ENCODE measurements around the gene RABEP1.
"Not testable (repeated sequence)": the region's sequence is repeated elsewhere in the genome, so short reads cannot be mapped to it uniquely, and the experiment has no call there.

Gene RABEP1

GRCh38 chr17:5281814-5282641 lies at the start of gene RABEP1:
Gene RABEP1 (plus strand): TSS chr17:5282284. CDS start chr17:5282487, 203 bp downstream.
- peak; percentile 81 for DNase-seq (ENCODE audit: low spot score)

- not testable (repeated sequence) for DNase-seq (ENCODE audit: low spot score)
These were observed 48.6 kb upstream of the RABEP1 start for GRCh38 chr17:5233492-5233891.

- peak; percentile 26 for DNase-seq (ENCODE audit: low spot score)
These were observed 47.2 kb upstream of the RABEP1 start, which contains the start of gene SCIMP for GRCh38 chr17:5234645-5235576. Gene SCIMP (minus strand): TSS chr17:5234860. CDS start chr17:5234755, 105 bp downstream.

GRCh38 chr17:5236938-5237540 lies 45.0 kb upstream of the RABEP1 start:
- no peak for DNase-seq (ENCODE audit: low spot score)

DNA sequence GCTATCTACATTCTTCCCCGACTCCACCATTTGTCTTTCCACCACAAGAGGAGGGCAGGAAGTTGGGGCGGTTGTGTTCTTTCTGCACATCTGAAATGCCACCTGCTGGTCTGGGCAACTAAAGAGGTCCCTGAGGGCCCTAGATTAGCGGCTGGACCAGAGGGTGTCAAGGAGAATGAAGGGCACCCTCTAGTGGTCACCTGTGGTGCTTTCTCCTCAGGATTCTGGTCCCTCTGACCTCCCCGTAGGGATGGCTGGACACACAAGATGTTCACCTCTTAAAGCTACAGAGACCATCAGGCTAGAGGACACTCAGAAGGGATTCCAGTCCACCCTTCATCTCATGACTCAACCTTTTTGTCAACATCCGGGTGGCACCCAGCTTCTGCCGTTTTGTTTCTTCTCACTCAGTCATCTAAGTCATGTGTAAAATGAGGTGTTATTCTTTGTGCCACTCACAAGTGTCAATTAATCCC lies 44.5 kb upstream of the RABEP1 start:
- DNase-seq (ENCODE audit: low spot score), result peak; percentile 84

- peak; percentile 41 for DNase-seq (ENCODE audit: low spot score)
These were observed 43.8 kb upstream of the RABEP1 start for GRCh38 chr17:5238333-5238732.

- DNase-seq (ENCODE audit: low spot score), result not testable (repeated sequence)
These were observed 42.3 kb upstream of the RABEP1 start for GRCh38 chr17:5239769-5240168.

DNA sequence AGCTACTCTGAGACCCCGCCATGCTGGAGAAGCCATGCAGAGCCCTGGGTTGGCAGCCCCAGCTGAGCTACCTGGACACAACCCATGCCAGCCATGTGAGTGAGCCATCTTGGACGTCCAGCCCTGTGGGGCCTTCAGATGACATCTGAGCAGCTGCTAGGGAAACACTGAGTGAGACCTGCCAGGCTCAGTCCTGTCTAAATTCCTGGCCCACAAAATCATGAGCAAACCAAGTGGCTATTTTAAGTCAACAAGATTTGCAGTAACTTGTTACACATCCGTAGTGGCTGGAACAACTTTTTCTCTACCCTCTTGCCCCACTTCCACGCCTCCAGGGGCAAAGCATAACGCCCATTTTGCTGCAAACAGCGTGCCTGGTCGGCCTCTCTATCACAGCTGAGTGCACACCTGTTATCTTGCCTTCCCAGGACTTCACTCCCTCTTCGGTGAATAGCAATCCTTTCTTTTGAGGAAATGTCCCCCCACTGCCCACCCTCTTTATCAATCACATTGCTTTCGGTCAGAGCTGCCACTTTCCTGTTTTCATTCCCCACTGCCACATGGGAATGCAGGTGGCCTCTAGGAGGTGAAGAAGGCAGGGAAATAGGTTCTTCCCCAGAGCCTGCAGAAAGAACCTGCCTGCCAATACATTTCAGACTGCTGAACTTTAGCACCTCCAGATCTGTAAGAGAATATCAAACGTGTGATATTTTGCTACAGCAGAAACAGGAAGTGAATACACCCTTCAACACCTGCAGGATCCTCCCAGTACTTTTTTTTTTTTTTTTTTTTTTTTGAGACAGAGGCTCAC lies 40.0 kb upstream of the RABEP1 start:
- peak; percentile 65 for DNase-seq (ENCODE audit: low spot score)

DNA sequence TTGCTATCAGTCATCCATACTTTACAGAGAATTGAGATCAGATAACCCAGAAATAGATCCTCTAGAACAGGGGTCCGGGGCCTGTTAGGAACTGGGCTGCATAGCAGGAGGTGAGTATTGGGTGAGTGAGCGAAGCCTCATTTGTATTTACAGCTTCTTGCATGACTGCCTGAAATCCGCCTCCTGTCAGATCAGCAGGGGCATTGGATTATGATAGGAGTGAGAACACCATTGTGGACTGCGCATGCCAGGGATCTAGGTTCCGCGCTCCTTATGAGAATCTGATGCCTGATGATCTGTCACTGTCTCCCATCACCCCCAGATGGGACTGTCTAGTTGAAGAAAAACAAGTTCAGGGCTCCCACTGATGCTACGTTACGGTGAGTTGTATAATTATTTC lies 34.5 kb upstream of the RABEP1 start:
- DNase-seq (ENCODE audit: low spot score), result no peak

DNA sequence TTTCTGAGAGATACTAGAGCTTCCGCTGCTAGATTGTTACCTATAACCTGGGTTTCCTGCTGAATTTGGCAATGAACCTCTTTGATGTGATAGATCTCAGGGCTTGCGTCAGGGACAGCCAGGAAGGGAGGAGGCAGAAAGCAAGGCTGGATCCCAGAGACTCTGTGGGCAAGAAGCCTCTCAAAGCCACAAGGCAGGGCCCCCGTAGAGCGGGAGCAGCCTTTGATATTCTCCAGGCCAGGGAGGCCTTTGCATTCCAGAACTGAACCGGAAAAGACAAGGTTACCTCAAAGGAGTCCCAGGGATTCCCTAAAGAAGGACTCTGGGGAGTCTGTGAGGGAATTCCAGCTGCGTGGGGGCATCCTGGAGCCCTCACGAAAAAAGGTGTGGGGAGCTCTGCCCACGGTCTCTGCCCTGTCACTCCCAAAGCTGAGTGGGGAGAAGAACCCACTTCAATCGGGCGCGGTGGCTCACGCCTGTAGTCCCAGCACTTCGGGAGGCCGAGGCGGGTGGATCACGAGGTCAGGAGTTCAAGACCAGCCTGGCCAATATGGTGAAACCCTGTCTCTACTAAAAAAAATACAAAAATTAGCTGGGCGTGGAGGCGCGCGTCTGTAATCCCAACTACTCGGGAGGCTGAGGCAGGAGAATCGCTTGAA lies 33.1 kb upstream of the RABEP1 start:
- no peak for DNase-seq (ENCODE audit: low spot score)

DNA sequence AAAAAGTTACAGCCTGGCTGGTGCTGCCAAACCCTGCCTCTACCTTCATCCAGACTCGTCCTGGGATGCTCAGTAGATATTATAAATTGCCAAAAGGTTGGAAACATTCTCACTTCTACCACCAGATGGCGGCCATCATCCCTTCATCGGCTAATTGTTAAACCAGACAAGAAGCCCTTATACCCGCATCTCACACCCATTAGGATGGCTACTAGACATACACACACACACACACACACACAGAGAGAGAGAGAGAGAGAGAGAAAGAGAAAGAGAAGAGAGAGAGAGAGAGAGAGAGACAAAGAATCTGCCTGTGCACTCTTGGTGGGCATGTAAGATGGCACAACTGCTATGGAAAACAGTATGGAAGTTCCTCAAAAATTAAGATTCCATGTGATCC lies 32.5 kb upstream of the RABEP1 start:
- peak; percentile 80 for DNase-seq (ENCODE audit: low spot score)

- DNase-seq (ENCODE audit: low spot score), result no peak
These were observed 27.7 kb upstream of the RABEP1 start for GRCh38 chr17:5254414-5254813.

- DNase-seq (ENCODE audit: low spot score), result no peak
These were observed 27.1 kb upstream of the RABEP1 start for GRCh38 chr17:5254903-5255521.

DNA sequence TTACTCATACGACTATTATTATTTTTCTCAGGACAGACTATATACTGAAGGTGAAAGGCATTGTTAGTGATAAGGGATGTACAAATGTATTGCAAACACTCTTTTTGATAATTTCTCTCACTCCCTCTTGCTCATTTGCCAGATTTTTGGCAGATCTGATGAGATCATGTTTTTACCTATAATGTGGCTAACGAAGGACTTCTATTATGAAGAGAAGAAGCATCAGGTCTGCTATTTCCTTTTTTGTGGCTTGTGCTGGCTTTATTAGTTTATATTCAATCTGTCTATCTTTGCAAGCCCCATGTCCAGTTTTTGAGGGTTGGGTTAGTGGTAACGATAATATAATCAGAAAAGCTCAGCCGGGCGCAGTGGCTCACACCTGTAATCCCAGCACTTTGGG lies 25.0 kb upstream of the RABEP1 start:
- no peak for DNase-seq (ENCODE audit: low spot score)

DNA sequence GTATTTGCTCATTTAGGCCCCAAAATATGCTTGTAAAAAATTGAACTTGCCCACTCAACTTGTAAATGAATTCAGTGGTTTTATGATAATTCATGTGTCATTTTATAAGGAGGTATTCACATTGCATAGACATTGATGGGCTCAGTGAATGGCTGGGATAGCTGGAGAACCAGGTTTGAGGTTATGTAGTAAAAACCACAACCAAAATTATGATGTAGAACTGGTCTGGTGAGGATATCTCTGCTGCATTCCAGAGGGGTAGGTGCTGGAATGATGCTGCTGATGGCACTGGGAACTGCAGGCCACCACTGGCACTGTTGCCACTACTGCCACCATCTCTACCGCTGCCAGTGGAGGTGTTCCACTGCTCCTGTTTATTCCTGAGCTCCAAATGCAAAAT lies 21.5 kb upstream of the RABEP1 start:
- no peak for DNase-seq (ENCODE audit: low spot score)

DNA sequence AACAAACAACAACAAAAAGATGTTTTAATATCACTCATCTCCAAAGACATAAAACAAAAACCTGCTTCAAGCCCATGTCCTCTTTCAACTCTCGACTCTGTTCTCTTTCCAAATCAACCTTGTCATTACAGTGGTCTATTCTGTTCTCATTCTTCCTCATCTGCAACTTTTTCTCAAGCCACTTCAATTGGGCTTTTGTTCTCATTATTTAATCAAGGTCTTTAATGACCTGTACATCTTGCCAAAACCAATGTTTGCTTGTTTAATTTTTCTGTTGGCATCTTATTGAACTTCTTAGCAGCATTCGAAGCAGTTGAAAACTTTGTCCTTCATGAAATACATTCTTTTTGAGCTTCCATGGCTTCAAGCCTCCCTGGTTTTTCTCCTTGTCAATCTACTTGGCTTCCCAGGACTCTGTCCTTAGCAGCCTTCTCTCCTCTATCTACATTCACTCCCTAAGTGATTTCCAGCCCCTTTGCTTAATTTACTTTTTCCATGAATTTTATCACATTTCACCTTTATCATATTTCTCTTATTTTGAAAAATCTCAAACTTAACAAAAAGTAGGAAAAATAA lies 19.6 kb upstream of the RABEP1 start:
- DNase-seq (ENCODE audit: low spot score), result no peak

DNA sequence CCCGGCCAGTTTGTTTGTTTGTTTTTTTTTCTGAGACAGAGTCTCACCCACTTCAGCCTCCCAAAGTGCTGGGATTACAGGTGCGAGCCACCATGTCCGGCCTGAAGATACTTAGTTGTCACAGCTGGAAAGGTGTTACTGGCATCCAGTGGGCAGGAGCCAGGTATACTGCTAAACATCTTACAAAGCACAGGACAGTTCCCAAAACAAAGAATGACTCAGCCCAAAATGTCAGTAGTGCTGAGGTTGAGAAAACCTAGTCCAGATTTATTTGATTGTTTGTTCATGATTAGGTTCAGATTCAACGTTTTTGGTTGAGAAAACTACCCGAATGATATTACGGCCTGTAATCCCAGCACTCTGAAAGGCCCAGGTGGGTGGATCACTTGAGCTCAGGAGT lies 18.6 kb upstream of the RABEP1 start:
- no peak for DNase-seq (ENCODE audit: low spot score)

DNA sequence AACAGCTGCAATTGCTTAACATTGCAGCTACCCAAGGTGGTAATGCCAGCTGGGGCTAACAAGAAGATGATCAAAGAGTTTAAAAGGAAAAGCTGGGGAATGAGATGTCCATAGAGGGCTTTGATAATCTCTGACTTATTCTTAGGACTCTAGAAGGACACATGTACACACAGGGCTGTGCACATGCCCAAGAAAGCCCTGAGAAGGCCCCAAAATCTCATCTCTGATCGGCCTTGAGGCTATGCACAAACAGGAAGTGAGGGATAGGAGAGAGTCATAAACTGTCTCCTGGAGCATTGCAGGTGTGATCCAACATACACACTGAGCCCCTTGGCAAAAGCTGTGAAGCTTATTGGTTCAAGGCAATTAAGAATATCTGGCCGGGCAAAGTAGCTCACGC lies 17.2 kb upstream of the RABEP1 start:
- no peak for DNase-seq (ENCODE audit: low spot score)

DNA sequence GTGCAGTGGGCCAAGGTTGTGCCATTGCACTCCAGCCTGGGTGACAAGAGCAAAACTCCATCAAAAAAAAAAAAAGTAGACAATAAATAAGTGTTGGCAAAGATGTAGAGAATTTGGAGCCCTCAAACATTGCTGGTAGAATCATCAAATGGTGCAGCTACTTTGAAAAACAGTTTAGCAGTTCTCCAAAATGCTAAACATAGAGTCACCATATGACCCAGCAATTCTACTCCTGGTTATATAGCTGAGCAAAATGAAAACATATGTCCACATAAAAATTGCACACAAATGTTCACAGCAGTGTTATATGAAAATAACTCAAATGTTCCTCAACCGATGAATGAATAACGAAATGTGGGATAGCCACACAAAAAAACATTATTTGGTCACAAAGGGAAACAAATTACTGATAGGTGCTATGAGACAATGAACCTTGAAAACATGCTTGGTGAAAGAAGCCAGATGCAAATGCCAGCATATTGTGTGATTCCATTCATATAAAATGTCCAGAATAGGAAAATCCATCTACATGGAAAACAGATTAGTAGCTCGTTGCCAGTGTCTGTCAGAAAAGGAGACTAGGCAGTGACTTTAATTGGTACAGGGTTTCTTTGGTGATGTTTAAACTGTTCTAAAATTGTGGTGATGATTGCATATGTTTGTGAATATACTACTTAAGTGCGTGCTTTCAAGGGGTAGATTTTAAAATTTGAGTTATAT lies 12.7 kb upstream of the RABEP1 start:
- no peak for DNase-seq (ENCODE audit: low spot score)
